Stimulated activated memory B cell treated with anti-CD40 and anti-IgM and Interleukin-4, amounts not matched to agents 10 μg/mL and 1 μg/mL and 100 μg/mL, for 72 hours (primary cell): ENCODE measurements around the gene NOTCH2.

ENCODE experiments used
- ATAC-seq: fragments of 150-1000 bp; cut with Tn5 transposase; 2 replicates; pipeline ENCODE4 v1.10.0; 2021
- H3K27ac Mint-ChIP-seq: one replicate; pipeline ENCODE4 v1.8.0; 2022; ENCODE audit warnings: mild to moderate bottlenecking, mixed read lengths
- H3K27me3 Mint-ChIP-seq: one replicate; pipeline ENCODE4 v1.8.0; 2022; ENCODE audit warnings: mixed read lengths
- H3K36me3 Mint-ChIP-seq: one replicate; pipeline ENCODE4 v1.8.0; 2022; ENCODE audit warnings: mixed read lengths
- H3K4me1 Mint-ChIP-seq: one replicate; pipeline ENCODE4 v1.8.0; 2022; ENCODE audit warnings: mixed read lengths
- H3K4me3 Mint-ChIP-seq: one replicate; pipeline ENCODE4 v1.8.0; 2022; ENCODE audit warnings: mild to moderate bottlenecking, moderate library complexity, mixed read lengths
- H3K9me3 Mint-ChIP-seq: one replicate; pipeline ENCODE4 v1.8.0; 2022; ENCODE audit warnings: mixed read lengths

The NOTCH2 gene

GRCh38 chr1:119968068-119968492 is 101.4 kb downstream of the NOTCH2 start:
- H3K4me3 Mint-ChIP-seq = no peak overlapping the region
- no peaks in the 10 kb centered on the region for H3K27me3 Mint-ChIP-seq
- peaks cover 18% of the 10 kb centered on the region for H3K4me1 Mint-ChIP-seq
- H3K9me3 Mint-ChIP-seq = no peaks in the 10 kb centered on the region
- no peak overlapping the region for H3K27ac Mint-ChIP-seq
- peaks cover 66% of the 10 kb centered on the region for H3K36me3 Mint-ChIP-seq
- ATAC-seq = peak; percentile 86

GRCh38 chr1:119966681-119967080 is 102.8 kb downstream of the NOTCH2 start:
- H3K27me3 Mint-ChIP-seq = no peaks in the 10 kb centered on the region
- no peak for ATAC-seq
- no peak overlapping the region for H3K4me3 Mint-ChIP-seq
- H3K36me3 Mint-ChIP-seq = peaks cover 70% of the 10 kb centered on the region
- no peak overlapping the region for H3K27ac Mint-ChIP-seq
- no peaks in the 10 kb centered on the region for H3K9me3 Mint-ChIP-seq
- peaks cover 14% of the 10 kb centered on the region for H3K4me1 Mint-ChIP-seq

GRCh38 chr1:119966020-119966419 is 103.4 kb downstream of the NOTCH2 start:
- Mint-ChIP-seq H3K4me3 (no peak overlapping the region), H3K36me3 (peaks cover 65% of the 10 kb centered on the region), H3K9me3 (no peaks in the 10 kb centered on the region), H3K27ac (no peak overlapping the region), H3K4me1 (peaks cover 8% of the 10 kb centered on the region), H3K27me3 (no peaks in the 10 kb centered on the region)
- ATAC-seq = no peak

- no peak overlapping the region for H3K27ac Mint-ChIP-seq
- H3K27me3 Mint-ChIP-seq = no peaks in the 10 kb centered on the region
- ATAC-seq = no peak
- H3K4me3 Mint-ChIP-seq = no peak overlapping the region
- H3K4me1 Mint-ChIP-seq = peaks cover 8% of the 10 kb centered on the region
- H3K9me3 Mint-ChIP-seq = no peaks in the 10 kb centered on the region
- H3K36me3 Mint-ChIP-seq = peaks cover 58% of the 10 kb centered on the region
Observed at GRCh38 chr1:119964673-119965363, 104.6 kb downstream of the NOTCH2 start.

GRCh38 chr1:119962296-119962968 is 107.0 kb downstream of the NOTCH2 start:
- H3K9me3 Mint-ChIP-seq = no peaks in the 10 kb centered on the region
- no peaks in the 10 kb centered on the region for H3K27me3 Mint-ChIP-seq
- H3K4me1 Mint-ChIP-seq = no peaks in the 10 kb centered on the region
- H3K27ac Mint-ChIP-seq = no peak overlapping the region
- no peak overlapping the region for H3K4me3 Mint-ChIP-seq
- H3K36me3 Mint-ChIP-seq = peaks cover 52% of the 10 kb centered on the region
- ATAC-seq = no peak

- H3K4me3 Mint-ChIP-seq = no peak overlapping the region
- H3K36me3 Mint-ChIP-seq = peaks cover 41% of the 10 kb centered on the region
- H3K27me3 Mint-ChIP-seq = no peaks in the 10 kb centered on the region
- no peaks in the 10 kb centered on the region for H3K9me3 Mint-ChIP-seq
- no peak overlapping the region for H3K27ac Mint-ChIP-seq
- ATAC-seq = no peak
- H3K4me1 Mint-ChIP-seq = no peaks in the 10 kb centered on the region
Observed at GRCh38 chr1:119960501-119960900, 109.0 kb downstream of the NOTCH2 start.

GRCh38 chr1:119959268-119960220 is 109.9 kb downstream of the NOTCH2 start:
- Mint-ChIP-seq H3K4me1 (no peaks in the 10 kb centered on the region), H3K27ac (no peak overlapping the region), H3K27me3 (no peaks in the 10 kb centered on the region), H3K36me3 (peaks cover 35% of the 10 kb centered on the region), H3K9me3 (no peaks in the 10 kb centered on the region), H3K4me3 (no peak overlapping the region)
- ATAC-seq = no peak

- H3K27ac Mint-ChIP-seq = no peak overlapping the region
- no peaks in the 10 kb centered on the region for H3K27me3 Mint-ChIP-seq
- peaks cover 31% of the 10 kb centered on the region for H3K36me3 Mint-ChIP-seq
- no peaks in the 10 kb centered on the region for H3K4me1 Mint-ChIP-seq
- no peak overlapping the region for H3K4me3 Mint-ChIP-seq
- no peak for ATAC-seq
- H3K9me3 Mint-ChIP-seq = no peaks in the 10 kb centered on the region
Observed at GRCh38 chr1:119958223-119958622, 111.2 kb downstream of the NOTCH2 start.

- Mint-ChIP-seq H3K27ac (no peak overlapping the region), H3K9me3 (no peaks in the 10 kb centered on the region), H3K36me3 (peaks cover 20% of the 10 kb centered on the region), H3K4me1 (no peaks in the 10 kb centered on the region), H3K4me3 (no peak overlapping the region), H3K27me3 (no peaks in the 10 kb centered on the region)
- ATAC-seq = no peak
Observed at GRCh38 chr1:119956306-119956705, 113.2 kb downstream of the NOTCH2 start.

GRCh38 chr1:119954476-119955422 is 114.7 kb downstream of the NOTCH2 start:
- no peaks in the 10 kb centered on the region for H3K4me1 Mint-ChIP-seq
- no peak overlapping the region for H3K27ac Mint-ChIP-seq
- peaks cover 27% of the 10 kb centered on the region for H3K36me3 Mint-ChIP-seq
- ATAC-seq = no peak
- no peaks in the 10 kb centered on the region for H3K9me3 Mint-ChIP-seq
- no peaks in the 10 kb centered on the region for H3K27me3 Mint-ChIP-seq
- H3K4me3 Mint-ChIP-seq = no peak overlapping the region

- Mint-ChIP-seq H3K4me3 (no peak overlapping the region), H3K36me3 (peaks cover 25% of the 10 kb centered on the region)
Observed at GRCh38 chr1:119953266-119953998, 116.0 kb downstream of the NOTCH2 start.

GRCh38 chr1:119952496-119952895 is 117.0 kb downstream of the NOTCH2 start:
- H3K27me3 Mint-ChIP-seq = no peaks in the 10 kb centered on the region
- no peak overlapping the region for H3K27ac Mint-ChIP-seq
- peaks cover 30% of the 10 kb centered on the region for H3K36me3 Mint-ChIP-seq
- no peak for ATAC-seq
- no peaks in the 10 kb centered on the region for H3K9me3 Mint-ChIP-seq
- no peaks in the 10 kb centered on the region for H3K4me1 Mint-ChIP-seq
- H3K4me3 Mint-ChIP-seq = no peak overlapping the region

More at GRCh38 chr1:119953266-119953998, 116.0 kb downstream of the NOTCH2 start:
- Mint-ChIP-seq H3K27ac (no peak overlapping the region), H3K9me3 (no peaks in the 10 kb centered on the region), H3K4me1 (no peaks in the 10 kb centered on the region), H3K27me3 (no peaks in the 10 kb centered on the region)
- no peak for ATAC-seq

- no peaks in the 10 kb centered on the region for H3K9me3 Mint-ChIP-seq
- peaks cover 16% of the 10 kb centered on the region for H3K4me1 Mint-ChIP-seq
- no peaks in the 10 kb centered on the region for H3K27me3 Mint-ChIP-seq
- peak; percentile 70 for ATAC-seq
- H3K4me3 Mint-ChIP-seq = no peak overlapping the region
- H3K36me3 Mint-ChIP-seq = peaks cover 63% of the 10 kb centered on the region
- H3K27ac Mint-ChIP-seq = no peak overlapping the region
Observed at GRCh38 chr1:119948342-119949214, 120.9 kb downstream of the NOTCH2 start.
